Hepatocyte (in vitro differentiated cells): ENCODE measurements around the gene PLXNC1. TPM values are rescaled to one million over a fixed set of nuclear protein-coding genes. Genes with fewer than 3 reads are reported as not detected.

Source experiments
- DNase-seq: peaks from one replicate; pipeline ENCODE4 v3.0.0-alpha.2; 2016; ENCODE audit warnings: low spot score
- H2AFZ ChIP-seq: fragments of 200-600 bp; sonication (generic); 2 replicates; pipeline ENCODE4 v1.6.0; 2016; ENCODE audit warnings: antibody characterized with exemption, mild to moderate bottlenecking
- H3K27ac ChIP-seq: fragments of 200-600 bp; sonication (generic); 2 replicates; pipeline ENCODE4 v1.5.1; 2016; ENCODE audit warnings: mild to moderate bottlenecking
- H3K27me3 ChIP-seq: fragments of 200-600 bp; sonication (generic); 2 replicates; pipeline ENCODE4 v1.6.1; 2016
- H3K36me3 ChIP-seq: fragments of 200-600 bp; sonication (generic); replicated peaks from 2 replicates; pipeline ENCODE4 v1.5.1; 2016; ENCODE audit warnings: low read depth; ENCODE audit not compliant: insufficient read depth
- H3K4me1 ChIP-seq: fragments of 200-600 bp; sonication (generic); 2 replicates; pipeline ENCODE4 v1.5.1; 2016; ENCODE audit warnings: mild to moderate bottlenecking, moderate library complexity; ENCODE audit not compliant: insufficient read depth
- H3K4me2 ChIP-seq: fragments of 200-600 bp; sonication (generic); 2 replicates; pipeline ENCODE4 v1.6.0; 2016
- H3K4me3 ChIP-seq: fragments of 200-600 bp; sonication (generic); 2 replicates; pipeline ENCODE4 v1.5.1; 2016; ENCODE audit warnings: mild to moderate bottlenecking
- H3K79me2 ChIP-seq: fragments of 200-600 bp; sonication (generic); 2 replicates; pipeline ENCODE4 v1.6.0; 2017; ENCODE audit warnings: mild to moderate bottlenecking
- H3K9me2 ChIP-seq: fragments of 200-600 bp; sonication (generic); replicated peaks from 2 replicates; pipeline ENCODE4 v1.6.0; 2017; ENCODE audit warnings: mild to moderate bottlenecking; ENCODE audit not compliant: insufficient read depth
- H3K9me3 ChIP-seq: fragments of 200-600 bp; sonication (generic); 2 replicates; pipeline ENCODE4 v1.5.1; 2016; ENCODE audit warnings: low read depth, mild to moderate bottlenecking
- H4K20me1 ChIP-seq: fragments of 200-600 bp; sonication (generic); 2 replicates; pipeline ENCODE4 v1.6.0; 2016; ENCODE audit warnings: mild to moderate bottlenecking; ENCODE audit not compliant: insufficient read depth, poor library complexity, severe bottlenecking
- EZH2 ChIP-seq: fragments of 200-600 bp; sonication (generic); IDR thresholded peaks from 2 replicates; pipeline ENCODE4 v1.6.1; 2016; ENCODE audit warnings: antibody characterized with exemption, mild to moderate bottlenecking, borderline replicate concordance
- EZH2phosphoT487 ChIP-seq: fragments of 200-600 bp; sonication (generic); IDR thresholded peaks from one replicate; pipeline ENCODE4 v1.6.1; 2018; ENCODE audit warnings: antibody characterized with exemption, mild to moderate bottlenecking, low read depth, moderate library complexity; ENCODE audit not compliant: unreplicated experiment, severe bottlenecking
- WGBS: methylation state at CpG from one replicate; pipeline ENCODE4 v1.1.6; 2016; ENCODE audit warnings: low lambda C conversion rate; ENCODE audit errors: missing lambda C conversion rate; 5-methylcytosine and 5-hydroxymethylcytosine counted together
- polyA plus RNA-seq: library from polyadenylated mRNA; unstranded; fragments of >200 nt; fragmentation: Nextera tagmentation; extraction: Ambion mirVana; gene quantifications from 2 replicates; pipeline ENCODE4 v1.2.1, GENCODE V29; 2016
- total RNA-seq: library from RNA; depleted of rRNA; stranded (reverse); fragments of >200 nt; gene quantifications from 2 replicates; pipeline ENCODE4 v1.2.3, GENCODE V29; 2014
- TF ChIP-seq, protein P1 (sequence below): fragments of 200-600 bp; sonication (generic); IDR thresholded peaks from 2 replicates; pipeline ENCODE4 v1.5.1; 2016; ENCODE audit warnings: antibody characterized with exemption, mild to moderate bottlenecking; ENCODE audit not compliant: poor library complexity

The PLXNC1 gene
- total and polyA plus RNA-seq, 2 experiments from 2014 or later = 6.7 to 23.2 TPM

- Histone ChIP-seq H3K4me2 (no peak overlapping the region), H3K9me2 (no peaks in the 10 kb centered on the region), H3K9me3 (no peaks in the 10 kb centered on the region), H3K36me3 (no peaks in the 10 kb centered on the region), H3K27me3 (peaks cover 5% of the 10 kb centered on the region), H3K27ac (no peak overlapping the region), H3K4me3 (no peak overlapping the region), H3K4me1 (no peaks in the 10 kb centered on the region), H2AFZ (no peak overlapping the region), H4K20me1 (no peaks in the 10 kb centered on the region), H3K79me2 (no peaks in the 10 kb centered on the region)
- WGBS = 81% methylated on average over 7 of the region's 7 CpGs
- no peak for TF ChIP-seq EZH2phosphoT487
- TF ChIP-seq, protein P1, sequence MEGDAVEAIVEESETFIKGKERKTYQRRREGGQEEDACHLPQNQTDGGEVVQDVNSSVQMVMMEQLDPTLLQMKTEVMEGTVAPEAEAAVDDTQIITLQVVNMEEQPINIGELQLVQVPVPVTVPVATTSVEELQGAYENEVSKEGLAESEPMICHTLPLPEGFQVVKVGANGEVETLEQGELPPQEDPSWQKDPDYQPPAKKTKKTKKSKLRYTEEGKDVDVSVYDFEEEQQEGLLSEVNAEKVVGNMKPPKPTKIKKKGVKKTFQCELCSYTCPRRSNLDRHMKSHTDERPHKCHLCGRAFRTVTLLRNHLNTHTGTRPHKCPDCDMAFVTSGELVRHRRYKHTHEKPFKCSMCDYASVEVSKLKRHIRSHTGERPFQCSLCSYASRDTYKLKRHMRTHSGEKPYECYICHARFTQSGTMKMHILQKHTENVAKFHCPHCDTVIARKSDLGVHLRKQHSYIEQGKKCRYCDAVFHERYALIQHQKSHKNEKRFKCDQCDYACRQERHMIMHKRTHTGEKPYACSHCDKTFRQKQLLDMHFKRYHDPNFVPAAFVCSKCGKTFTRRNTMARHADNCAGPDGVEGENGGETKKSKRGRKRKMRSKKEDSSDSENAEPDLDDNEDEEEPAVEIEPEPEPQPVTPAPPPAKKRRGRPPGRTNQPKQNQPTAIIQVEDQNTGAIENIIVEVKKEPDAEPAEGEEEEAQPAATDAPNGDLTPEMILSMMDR = no peak
- no peak for TF ChIP-seq EZH2
- DNase-seq = no peak
Observed at GRCh38 chr12:94223842-94224241, 75.5 kb downstream of the PLXNC1 start.

- DNase-seq = no peak
- Histone ChIP-seq H3K79me2 (no peaks in the 10 kb centered on the region), H3K4me1 (peaks cover 5% of the 10 kb centered on the region), H3K4me3 (no peak overlapping the region), H3K36me3 (no peaks in the 10 kb centered on the region), H3K9me2 (no peaks in the 10 kb centered on the region), H3K9me3 (no peaks in the 10 kb centered on the region), H3K27me3 (peaks cover 5% of the 10 kb centered on the region), H2AFZ (no peak overlapping the region), H4K20me1 (no peaks in the 10 kb centered on the region), H3K4me2 (no peak overlapping the region), H3K27ac (no peak overlapping the region)
- WGBS = 68% methylated on average over 9 of the region's 9 CpGs
- TF ChIP-seq EZH2phosphoT487 (no peak), EZH2 (no peak)
- TF ChIP-seq, protein P1 = no peak
Observed at GRCh38 chr12:94225506-94225905, 77.1 kb downstream of the PLXNC1 start.

DNA sequence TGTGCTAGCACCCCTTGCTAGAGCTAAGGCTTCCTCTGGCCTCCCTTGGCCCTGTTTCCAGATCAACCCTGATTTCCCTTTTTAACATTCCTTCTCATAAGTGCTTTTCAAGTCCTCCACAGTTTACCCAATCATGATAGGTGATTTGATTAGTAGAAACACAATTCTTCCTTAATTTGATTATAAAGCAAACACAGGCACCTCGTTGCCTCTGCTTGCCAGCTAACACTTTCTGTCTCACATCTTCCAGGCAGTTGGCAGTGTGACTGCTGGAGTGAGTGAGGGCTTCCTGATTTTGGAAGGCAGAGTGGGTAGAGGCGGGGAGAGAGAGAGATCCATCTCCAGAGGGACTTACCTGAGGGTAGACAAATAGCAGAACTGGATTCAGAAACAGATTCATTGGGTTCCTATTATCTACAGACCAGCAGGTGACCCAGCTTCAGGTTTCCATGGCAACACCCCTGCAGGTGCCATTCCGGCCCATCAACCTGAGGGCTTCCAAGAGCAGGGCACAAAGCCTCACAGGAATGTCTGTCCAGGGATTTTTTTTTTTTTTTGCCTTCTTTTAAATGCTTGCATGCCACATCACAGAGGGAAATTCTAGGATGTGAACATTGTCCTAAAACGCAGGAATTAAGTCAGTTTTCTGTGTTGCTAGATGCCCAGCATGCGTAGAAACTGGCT, 77.7 kb downstream of the PLXNC1 start:
- Histone ChIP-seq H3K4me3 (no peak overlapping the region), H3K27ac (no peak overlapping the region), H3K36me3 (no peaks in the 10 kb centered on the region), H3K9me2 (no peaks in the 10 kb centered on the region), H3K4me1 (peaks cover 5% of the 10 kb centered on the region), H3K9me3 (no peaks in the 10 kb centered on the region), H3K4me2 (no peak overlapping the region), H4K20me1 (no peaks in the 10 kb centered on the region), H3K79me2 (no peaks in the 10 kb centered on the region), H3K27me3 (peaks cover 5% of the 10 kb centered on the region), H2AFZ (no peak overlapping the region)
- no peak for DNase-seq
- 85% methylated on average over 5 of the region's 5 CpGs for WGBS
- TF ChIP-seq EZH2phosphoT487 (no peak), EZH2 (no peak)
- TF ChIP-seq, protein P1 = no peak
